Measurements from ENCODE around the gene CHD3. TPM values are rescaled to one million over a fixed set of nuclear protein-coding genes. Genes with fewer than 3 reads are reported as not detected.

CHD3 gene
- total and polyA plus RNA-seq, 2 of the 13 experiments (the other 11 are each of a cell fraction or from before 2014, with no cell fraction given): 2.7 to 3.7 TPM

GRCh38 chr17:7915611-7916384 is 27.2 kb downstream of the CHD3 start, which contains the start of gene RNF227 (continued):
- TF ChIP-seq ZBTB4 (CRISPR knock-in tag; IDR thresholded peaks at IDR 0.05; ENCODE audit: borderline replicate concordance) (peak; percentile 72; the same call in 1 of the 2 replicates), GMEB2 (CRISPR knock-in tag; IDR thresholded peaks at IDR 0.05; ENCODE audit: low read depth) (no peak), XRCC5 (optimal IDR thresholded peaks at IDR 0.05; ENCODE audit: low read length) (no peak), FIP1L1 (IDR thresholded peaks at IDR 0.05; ENCODE audit: borderline replicate concordance, insufficient read depth, low read depth, low read length) (no peak), ATAD3A (CRISPR knock-in tag; IDR thresholded peaks at IDR 0.05) (no peak), ZNF274 (CRISPR knock-in tag; IDR thresholded peaks at IDR 0.05) (peak; percentile 96), CSRNP2 (CRISPR knock-in tag; conservative IDR thresholded peaks at IDR 0.05; ENCODE audit: low read depth) (peak; percentile 89; the same call in 1 of the 2 replicates), SPEN (CRISPR knock-in tag; IDR thresholded peaks at IDR 0.05; ENCODE audit: low read depth) (peak; percentile 65), PHF5A (CRISPR knock-in tag; IDR thresholded peaks at IDR 0.05; ENCODE audit: low read depth, unreplicated experiment) (no peak), SMARCE1 (IDR thresholded peaks at IDR 0.05; ENCODE audit: borderline replicate concordance) (no peak), LCORL (IDR thresholded peaks at IDR 0.05) (no peak), LCORL (CRISPR knock-in tag; IDR thresholded peaks at IDR 0.05) (no peak; the same call in 1 of the 2 replicates), KLF9 (CRISPR knock-in tag; IDR thresholded peaks at IDR 0.05; ENCODE audit: low read depth) (no peak), ZNF558 (CRISPR knock-in tag; IDR thresholded peaks at IDR 0.05; ENCODE audit: borderline replicate concordance) (peak; percentile 85; the same call in 1 of the 2 replicates), NKX3-1 (CRISPR knock-in tag; IDR thresholded peaks at IDR 0.05) (peak; percentile 86; the same call in 1 of the 2 replicates), GATAD1 (CRISPR knock-in tag; IDR thresholded peaks at IDR 0.05) (no peak), ZNF343 (CRISPR knock-in tag; IDR thresholded peaks at IDR 0.05) (peak; percentile 58; the same call in 1 of the 2 replicates), DDIT3 (CRISPR knock-in tag; IDR thresholded peaks at IDR 0.05) (no peak), ERF (CRISPR knock-in tag; IDR thresholded peaks at IDR 0.05) (peak; percentile 58; the same call in 1 of the 2 replicates), PHF21A (CRISPR knock-in tag; IDR thresholded peaks at IDR 0.05) (no peak), ZNF781 (CRISPR knock-in tag; IDR thresholded peaks at IDR 0.05; ENCODE audit: borderline replicate concordance, not compliant biosample characterization) (no peak), ZNF33A (CRISPR knock-in tag; IDR thresholded peaks at IDR 0.05; ENCODE audit: borderline replicate concordance) (no peak), ZNF788 (CRISPR knock-in tag; IDR thresholded peaks at IDR 0.05; ENCODE audit: borderline replicate concordance) (peak; percentile 49; the same call in 1 of the 2 replicates), JDP2 (CRISPR knock-in tag; IDR thresholded peaks at IDR 0.05; ENCODE audit: borderline replicate concordance) (no peak; the same call in 1 of the 2 replicates)
